ENCODE measurements around the gene CCDC81. TPM values are rescaled to one million over a fixed set of nuclear protein-coding genes. Genes with fewer than 3 reads are reported as not detected.
A peak's percentile ranks its signal among the peaks of the same experiment; 100 is the strongest.

CCDC81 gene
- polyA plus RNA-seq (2013): 1.7 and 1.8 TPM in 2 replicates

- Histone ChIP-seq H4K12ac (ENCODE audit: low read depth, low read length) (peak within 1 kb of the TSS; percentile 26), H3K18ac (ENCODE audit: low read length) (no peak within 1 kb of the TSS), H3K4me1 (ENCODE audit: control insufficient read depth in 1 of 2, insufficient read depth in 2 of 2, low read length in 2 of 2) (peaks cover 3 to 6% of the 10 kb centered on the region in 2 experiments), H3K4me3 (ENCODE audit: low read depth, low read length) (peak within 1 kb of the TSS; percentile 1), H3K79me2 (ENCODE audit: control insufficient read depth, insufficient read depth, low read length, poor library complexity) (no peaks in the 10 kb centered on the region), H3K36me3 (ENCODE audit: control insufficient read depth in 1 of 2, insufficient read depth in 2 of 2, low read length in 2 of 2) (no peaks in the 10 kb centered on the region), H2BK5ac (ENCODE audit: low read depth, low read length, poor library complexity) (no peak within 1 kb of the TSS), H3K4ac (ENCODE audit: low read depth, low read length) (no peak within 1 kb of the TSS), H3K27me3 (ENCODE audit: insufficient read depth, low read length) (no peaks in the 10 kb centered on the region), H3K27ac (ENCODE audit: low read depth, low read length) (no peak within 1 kb of the TSS), H3K4me2 (ENCODE audit: low read length) (peak within 1 kb of the TSS; percentile 46), H3K14ac (ENCODE audit: low read length) (no peak within 1 kb of the TSS), H2AK5ac (ENCODE audit: low read length) (no peak within 1 kb of the TSS), H2AFZ (ENCODE audit: insufficient read depth, low read length, poor library complexity) (peak within 1 kb of the TSS; percentile 60), H2BK120ac (ENCODE audit: insufficient read depth, low read length, poor library complexity) (no peak within 1 kb of the TSS), H2BK12ac (ENCODE audit: low read length) (no peak within 1 kb of the TSS), H4K91ac (ENCODE audit: low read depth, low read length) (no peak within 1 kb of the TSS), H3K9me3 (ENCODE audit: insufficient read depth, low read depth, low read length) (no peaks in the 10 kb centered on the region), H3K9ac (ENCODE audit: low read length) (no peak within 1 kb of the TSS), H3K23ac (ENCODE audit: low read length) (no peak within 1 kb of the TSS), H3K79me1 (ENCODE audit: low read length) (peaks cover 6% of the 10 kb centered on the region), H4K8ac (ENCODE audit: low read depth, low read length) (peak within 1 kb of the TSS; percentile 43)
- no CpG with 5 or more reads among the region's 25 CpGs for WGBS (ENCODE audit: extremely low coverage, insufficient coverage, insufficient read length)
- DNase-seq: no peak
Measured at GRCh38 chr11:86374586-86374985, at the start of gene CCDC81. Gene CCDC81 (plus strand): TSS chr11:86374887. CDS start chr11:86375164, 277 bp downstream.

- Histone ChIP-seq H3K14ac (ENCODE audit: low read length) (no peak overlapping the region), H3K18ac (ENCODE audit: low read length) (no peak overlapping the region), H3K79me1 (ENCODE audit: low read length) (peaks cover 4% of the 10 kb centered on the region), H3K23ac (ENCODE audit: low read length) (no peak overlapping the region), H3K9ac (ENCODE audit: low read length) (no peak overlapping the region), H2AK5ac (ENCODE audit: low read length) (no peak overlapping the region), H3K4me1 (ENCODE audit: control insufficient read depth in 1 of 2, insufficient read depth in 2 of 2, low read length in 2 of 2) (no peaks in the 10 kb centered on the region), H3K4ac (ENCODE audit: low read depth, low read length) (no peak overlapping the region), H3K4me3 (ENCODE audit: low read depth, low read length) (no peak overlapping the region), H3K27ac (ENCODE audit: low read depth, low read length) (peak overlapping the region; percentile 72), H2AFZ (ENCODE audit: insufficient read depth, low read length, poor library complexity) (no peak overlapping the region), H3K36me3 (ENCODE audit: control insufficient read depth in 1 of 2, insufficient read depth in 2 of 2, low read length in 2 of 2) (peaks cover 1 to 7% of the 10 kb centered on the region in 2 experiments), H3K27me3 (ENCODE audit: insufficient read depth, low read length) (no peaks in the 10 kb centered on the region), H2BK120ac (ENCODE audit: insufficient read depth, low read length, poor library complexity) (no peak overlapping the region), H4K91ac (ENCODE audit: low read depth, low read length) (no peak overlapping the region), H3K9me3 (ENCODE audit: insufficient read depth, low read depth, low read length) (no peaks in the 10 kb centered on the region), H3K4me2 (ENCODE audit: low read length) (no peak overlapping the region), H4K12ac (ENCODE audit: low read depth, low read length) (no peak overlapping the region), H3K79me2 (ENCODE audit: control insufficient read depth, insufficient read depth, low read length, poor library complexity) (no peaks in the 10 kb centered on the region), H4K8ac (ENCODE audit: low read depth, low read length) (no peak overlapping the region), H2BK5ac (ENCODE audit: low read depth, low read length, poor library complexity) (no peak overlapping the region), H2BK12ac (ENCODE audit: low read length) (no peak overlapping the region)
- WGBS (ENCODE audit: extremely low coverage, insufficient coverage, insufficient read length): no CpG with 5 or more reads among the region's 6 CpGs
- peak in 1 of 2 donors; percentile 61 for DNase-seq
Measured at GRCh38 chr11:86335131-86335767, 39.4 kb upstream of the CCDC81 start.

- Histone ChIP-seq H4K91ac (ENCODE audit: low read depth, low read length) (no peak overlapping the region), H4K12ac (ENCODE audit: low read depth, low read length) (no peak overlapping the region), H3K23ac (ENCODE audit: low read length) (no peak overlapping the region), H3K36me3 (ENCODE audit: control insufficient read depth in 1 of 2, insufficient read depth in 2 of 2, low read length in 2 of 2) (peaks cover 0 to 7% of the 10 kb centered on the region in 2 experiments), H3K14ac (ENCODE audit: low read length) (no peak overlapping the region), H3K9ac (ENCODE audit: low read length) (no peak overlapping the region), H2BK5ac (ENCODE audit: low read depth, low read length, poor library complexity) (no peak overlapping the region), H3K18ac (ENCODE audit: low read length) (no peak overlapping the region), H3K79me2 (ENCODE audit: control insufficient read depth, insufficient read depth, low read length, poor library complexity) (no peaks in the 10 kb centered on the region), H2BK120ac (ENCODE audit: insufficient read depth, low read length, poor library complexity) (no peak overlapping the region), H3K9me3 (ENCODE audit: insufficient read depth, low read depth, low read length) (no peaks in the 10 kb centered on the region), H3K27ac (ENCODE audit: low read depth, low read length) (no peak overlapping the region), H3K79me1 (ENCODE audit: low read length) (peaks cover 4% of the 10 kb centered on the region), H3K4me3 (ENCODE audit: low read depth, low read length) (no peak overlapping the region), H3K27me3 (ENCODE audit: insufficient read depth, low read length) (no peaks in the 10 kb centered on the region), H2BK12ac (ENCODE audit: low read length) (no peak overlapping the region), H2AK5ac (ENCODE audit: low read length) (no peak overlapping the region), H3K4me1 (ENCODE audit: control insufficient read depth in 1 of 2, insufficient read depth in 2 of 2, low read length in 2 of 2) (no peaks in the 10 kb centered on the region), H3K4ac (ENCODE audit: low read depth, low read length) (no peak overlapping the region), H2AFZ (ENCODE audit: insufficient read depth, low read length, poor library complexity) (no peak overlapping the region), H4K8ac (ENCODE audit: low read depth, low read length) (no peak overlapping the region), H3K4me2 (ENCODE audit: low read length) (no peak overlapping the region)
- no peak for DNase-seq
- WGBS (ENCODE audit: extremely low coverage, insufficient coverage, insufficient read length): no CpG with 5 or more reads among the region's 2 CpGs
Measured at GRCh38 chr11:86337227-86337626, 37.5 kb upstream of the CCDC81 start.

GRCh38 chr11:86341382-86341781, 33.3 kb upstream of the CCDC81 start:
- no peak overlapping the region for H2BK12ac ChIP-seq (ENCODE audit: low read length)
- WGBS (ENCODE audit: extremely low coverage, insufficient coverage, insufficient read length): no CpG with 5 or more reads among the region's 3 CpGs
- no peaks in the 10 kb centered on the region for H3K9me3 ChIP-seq (ENCODE audit: insufficient read depth, low read depth, low read length)
- no peak overlapping the region for H4K12ac ChIP-seq (ENCODE audit: low read depth, low read length)
- DNase-seq: peak in 1 of 2 donors; percentile 13
- no peaks in the 10 kb centered on the region for H3K79me2 ChIP-seq (ENCODE audit: control insufficient read depth, insufficient read depth, low read length, poor library complexity)
- H3K4me2 ChIP-seq (ENCODE audit: low read length): no peak overlapping the region
- H3K36me3 ChIP-seq (ENCODE audit: control insufficient read depth in 1 of 2, insufficient read depth in 2 of 2, low read length in 2 of 2): peaks cover 0 to 9% of the 10 kb centered on the region in 2 experiments
- no peak overlapping the region for H2BK120ac ChIP-seq (ENCODE audit: insufficient read depth, low read length, poor library complexity)
- H2BK5ac ChIP-seq (ENCODE audit: low read depth, low read length, poor library complexity): no peak overlapping the region
- H3K4ac ChIP-seq (ENCODE audit: low read depth, low read length): no peak overlapping the region
- no peak overlapping the region for H3K18ac ChIP-seq (ENCODE audit: low read length)
- no peak overlapping the region for H2AFZ ChIP-seq (ENCODE audit: insufficient read depth, low read length, poor library complexity)
- no peak overlapping the region for H3K14ac ChIP-seq (ENCODE audit: low read length)
- H3K27me3 ChIP-seq (ENCODE audit: insufficient read depth, low read length): no peaks in the 10 kb centered on the region
- H3K27ac ChIP-seq (ENCODE audit: low read depth, low read length): no peak overlapping the region
- H3K4me1 ChIP-seq (ENCODE audit: control insufficient read depth in 1 of 2, insufficient read depth in 2 of 2, low read length in 2 of 2): no peaks in the 10 kb centered on the region
- H3K9ac ChIP-seq (ENCODE audit: low read length): no peak overlapping the region
- no peak overlapping the region for H2AK5ac ChIP-seq (ENCODE audit: low read length)
- H3K79me1 ChIP-seq (ENCODE audit: low read length): peaks cover under 1% of the 10 kb centered on the region
- H3K4me3 ChIP-seq (ENCODE audit: low read depth, low read length): no peak overlapping the region
- no peak overlapping the region for H3K23ac ChIP-seq (ENCODE audit: low read length)
- H4K91ac ChIP-seq (ENCODE audit: low read depth, low read length): no peak overlapping the region
- no peak overlapping the region for H4K8ac ChIP-seq (ENCODE audit: low read depth, low read length)
